Mammary epithelial cell (primary cell): ENCODE results near the gene STARD13.

Experiments
- CTCF ChIP-seq, 2 donors: IDR thresholded peaks in 1 of 2; conservative IDR thresholded peaks in 1 of 2; 2 replicates each; pipeline ENCODE4 v1.5.1; 2011 to 2012; ENCODE audit warnings: inconsistent platforms in 2 of 2, low read length in 2 of 2, mild to moderate bottlenecking in 2 of 2, control low read depth in 1 of 2, low read depth in 1 of 2; ENCODE audit not compliant: insufficient read depth in 1 of 2; ENCODE audit errors: extremely low read depth in 1 of 2
- EZH2 ChIP-seq: IDR thresholded peaks from 2 replicates; pipeline ENCODE4 v1.6.1; 2012; ENCODE audit warnings: low read length, inconsistent platforms, borderline replicate concordance

- no peak for TF ChIP-seq EZH2
- TF ChIP-seq CTCF (conservative IDR thresholded peaks at IDR 0.05 in 1 of 2, IDR thresholded peaks at IDR 0.05 in 1 of 2; ENCODE audit: extremely low read depth in 1 of 2, insufficient read depth in 1 of 2, low read depth in 1 of 2, low read length in 2 of 2), result no peak
Observed at GRCh38 chr13:33108620-33109019, 176.9 kb downstream of the STARD13 start.
